ENCODE data around the gene CCDC112. TPM values are rescaled to one million over a fixed set of nuclear protein-coding genes. Genes with fewer than 3 reads are reported as not detected.
A peak's percentile ranks its signal among the peaks of the same experiment; 100 is the strongest.
"Not testable (repeated sequence)": the region's sequence is repeated elsewhere in the genome, so short reads cannot be mapped to it uniquely, and the experiment has no call there.

The CCDC112 gene, protein sequence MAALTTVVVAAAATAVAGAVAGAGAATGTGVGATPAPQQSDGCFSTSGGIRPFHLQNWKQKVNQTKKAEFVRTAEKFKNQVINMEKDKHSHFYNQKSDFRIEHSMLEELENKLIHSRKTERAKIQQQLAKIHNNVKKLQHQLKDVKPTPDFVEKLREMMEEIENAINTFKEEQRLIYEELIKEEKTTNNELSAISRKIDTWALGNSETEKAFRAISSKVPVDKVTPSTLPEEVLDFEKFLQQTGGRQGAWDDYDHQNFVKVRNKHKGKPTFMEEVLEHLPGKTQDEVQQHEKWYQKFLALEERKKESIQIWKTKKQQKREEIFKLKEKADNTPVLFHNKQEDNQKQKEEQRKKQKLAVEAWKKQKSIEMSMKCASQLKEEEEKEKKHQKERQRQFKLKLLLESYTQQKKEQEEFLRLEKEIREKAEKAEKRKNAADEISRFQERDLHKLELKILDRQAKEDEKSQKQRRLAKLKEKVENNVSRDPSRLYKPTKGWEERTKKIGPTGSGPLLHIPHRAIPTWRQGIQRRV
- polyA plus RNA-seq (ENCODE audit: insufficient read length in 3 of 3), result 10 to 100 TPM; 19.4 to 22.1 (median 21.2) TPM

DNA sequence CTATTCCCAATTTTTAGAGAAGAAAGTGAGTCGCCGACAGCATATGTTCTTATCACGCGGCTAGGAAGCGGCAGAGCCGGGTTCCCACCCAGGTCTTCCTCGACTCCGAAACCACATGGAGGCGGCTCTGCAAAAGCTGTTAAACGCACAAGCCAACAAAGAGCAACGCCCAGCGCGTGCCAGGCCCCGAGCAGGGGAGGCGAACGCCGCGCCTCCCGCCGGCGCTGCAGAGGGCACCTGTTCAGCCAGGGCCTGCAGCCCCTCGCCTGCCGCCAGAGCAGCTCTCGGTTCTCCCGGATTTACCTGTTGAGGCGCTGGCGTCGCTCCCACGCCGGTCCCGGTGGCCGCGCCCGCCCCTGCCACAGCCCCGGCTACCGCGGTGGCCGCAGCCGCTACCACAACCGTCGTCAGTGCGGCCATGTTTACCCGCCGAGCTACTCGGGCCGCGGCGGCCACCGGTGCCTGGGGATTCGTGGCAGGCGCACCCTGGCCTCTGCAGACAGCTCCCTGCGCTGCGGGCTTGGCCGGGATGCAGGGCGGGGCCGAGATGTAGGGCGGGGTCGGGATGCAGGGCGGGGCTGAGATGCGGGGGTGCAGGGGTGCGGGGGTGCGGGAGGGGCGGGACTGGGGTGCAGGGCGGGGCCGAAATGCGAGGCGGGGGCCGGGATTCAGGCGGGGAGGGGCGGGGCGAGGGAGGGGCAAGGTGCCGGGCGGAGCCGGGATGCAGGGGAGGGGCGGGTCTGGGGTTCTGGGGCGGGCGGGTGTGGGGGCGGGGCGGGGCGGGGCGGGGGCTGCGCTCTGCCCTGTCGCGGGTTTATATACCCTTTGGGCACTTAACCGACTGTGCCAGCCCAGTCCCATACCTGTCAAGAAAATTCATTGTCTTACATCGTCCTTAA, at the start of gene CCDC112:
TSS of gene CCDC112 (minus strand) at position 531 of the 899 bp plus-strand sequence. CDS start at position 420, 111 bp downstream.
- DNase-seq (ENCODE audit: low read depth in 3 of 3, low spot score in 2 of 3), result peak in 1 of 3 donors; percentile 30

DNA sequence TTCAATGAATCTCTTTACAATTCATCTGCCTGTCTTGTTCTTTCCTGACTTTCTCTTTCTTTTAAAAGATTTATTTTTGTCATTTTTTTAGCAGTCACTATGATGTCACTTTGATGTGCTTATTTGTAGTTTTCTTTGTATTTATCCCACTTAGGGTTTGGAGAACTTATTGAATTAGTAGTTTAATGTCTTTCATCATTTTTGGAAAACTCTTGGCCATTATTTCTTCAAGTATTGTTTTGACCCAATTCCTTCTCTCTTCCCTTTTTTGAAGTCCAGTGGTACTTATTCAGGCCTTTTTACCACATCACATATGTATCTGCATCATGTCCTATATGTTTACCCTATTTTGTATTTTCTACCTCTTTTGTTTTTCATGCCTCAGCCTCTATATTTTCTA, 48.9 kb upstream of the CCDC112 start:
- DNase-seq (ENCODE audit: low read depth in 3 of 3, low spot score in 2 of 3), result no peak

DNA sequence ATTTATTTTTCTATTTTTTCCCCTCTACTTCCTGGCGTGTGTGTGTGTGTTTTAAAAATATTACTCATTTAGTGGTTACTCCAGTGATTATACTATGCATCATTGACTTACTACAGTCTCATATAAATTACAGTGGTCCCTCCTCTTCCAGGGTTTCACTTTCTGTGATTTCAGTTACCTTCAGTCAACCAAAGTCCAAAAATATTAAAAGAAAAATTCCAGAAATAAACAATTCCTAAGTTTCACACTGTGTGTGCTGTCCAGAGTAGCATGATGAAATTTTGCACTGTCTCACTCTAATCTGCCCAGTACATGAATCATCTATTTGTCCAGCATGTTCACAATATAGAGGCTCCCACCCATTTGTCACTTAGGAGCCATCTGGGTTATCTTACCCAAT, 47.4 kb upstream of the CCDC112 start:
- no peak for DNase-seq (ENCODE audit: low read depth in 3 of 3, low spot score in 2 of 3)

DNA sequence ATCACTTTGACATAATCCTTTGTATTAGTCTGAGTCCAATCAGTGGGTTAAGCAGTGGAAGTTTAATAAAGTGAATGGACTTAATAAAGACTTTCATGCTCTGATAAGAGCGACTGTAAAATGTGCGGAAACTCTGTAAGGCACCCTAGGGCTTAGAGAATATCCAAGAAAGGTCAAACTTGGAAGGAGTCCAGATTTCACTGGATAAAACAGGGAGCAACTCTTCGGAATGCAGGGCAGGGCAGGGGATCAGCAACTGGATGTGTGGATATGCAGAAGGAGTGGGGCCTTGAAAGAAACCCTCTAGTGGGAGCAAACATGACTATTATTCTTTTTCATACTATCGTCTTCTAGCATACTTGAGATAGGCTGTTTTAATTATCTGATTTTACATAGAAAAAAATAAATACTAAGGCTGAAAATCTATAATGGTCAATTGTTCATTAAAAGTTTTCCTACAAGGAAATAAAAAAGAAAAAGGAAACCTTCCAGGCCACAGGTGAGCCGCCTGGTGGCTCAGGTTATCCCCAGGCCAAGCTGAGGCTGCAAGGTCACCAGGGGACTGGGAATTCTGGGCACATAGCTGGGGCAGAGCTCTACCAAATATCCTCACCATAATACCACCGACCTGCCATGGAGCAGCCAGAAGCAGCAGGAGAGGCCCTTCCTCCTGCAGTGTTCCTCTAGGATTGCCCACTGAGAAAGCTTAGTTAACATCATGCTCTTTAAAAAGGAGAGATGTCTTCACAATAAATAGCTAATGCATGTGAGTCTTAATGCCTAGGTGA, 46.3 kb upstream of the CCDC112 start:
- DNase-seq (ENCODE audit: low read depth in 3 of 3, low spot score in 2 of 3), result no peak

DNA sequence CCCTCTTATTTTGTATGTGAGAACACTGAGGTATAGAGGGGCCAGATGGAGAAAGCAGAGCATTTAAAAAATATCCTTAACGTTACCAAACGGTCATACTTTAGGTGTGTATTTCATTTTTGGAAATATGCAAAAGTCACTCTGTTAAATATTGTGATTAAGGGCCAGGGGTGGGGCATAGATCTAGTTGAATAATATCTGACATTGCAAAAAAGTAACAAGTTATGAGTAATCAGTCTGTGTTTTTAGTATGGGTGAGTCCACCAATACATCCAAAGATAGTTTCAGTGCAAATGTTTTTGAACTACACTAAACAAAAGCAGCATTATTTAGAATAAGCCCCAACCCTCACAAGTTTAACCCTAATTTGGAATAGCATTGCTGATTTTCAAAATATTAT, 45.3 kb upstream of the CCDC112 start:
- no peak for DNase-seq (ENCODE audit: low read depth in 3 of 3, low spot score in 2 of 3)

DNA sequence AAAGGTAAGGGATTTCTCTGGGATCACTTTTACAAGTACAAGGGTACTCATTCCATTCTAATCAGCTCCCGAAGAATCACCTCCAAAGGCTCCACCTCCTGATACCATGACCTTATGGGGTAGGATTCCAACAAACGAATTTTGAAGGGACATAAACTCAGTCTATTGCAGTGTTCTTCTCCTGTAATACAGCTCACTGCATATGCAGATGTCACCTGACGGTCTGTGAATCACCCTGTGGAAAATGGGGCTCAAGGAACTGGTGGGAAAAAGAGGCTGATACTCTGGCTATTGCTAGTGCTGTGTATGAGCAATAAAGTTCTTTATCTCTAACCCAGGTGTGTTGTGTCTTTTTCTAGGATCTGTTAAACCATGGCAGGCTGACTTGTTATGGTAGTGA, 42.4 kb upstream of the CCDC112 start:
- no peak for DNase-seq (ENCODE audit: low read depth in 3 of 3, low spot score in 2 of 3)

DNA sequence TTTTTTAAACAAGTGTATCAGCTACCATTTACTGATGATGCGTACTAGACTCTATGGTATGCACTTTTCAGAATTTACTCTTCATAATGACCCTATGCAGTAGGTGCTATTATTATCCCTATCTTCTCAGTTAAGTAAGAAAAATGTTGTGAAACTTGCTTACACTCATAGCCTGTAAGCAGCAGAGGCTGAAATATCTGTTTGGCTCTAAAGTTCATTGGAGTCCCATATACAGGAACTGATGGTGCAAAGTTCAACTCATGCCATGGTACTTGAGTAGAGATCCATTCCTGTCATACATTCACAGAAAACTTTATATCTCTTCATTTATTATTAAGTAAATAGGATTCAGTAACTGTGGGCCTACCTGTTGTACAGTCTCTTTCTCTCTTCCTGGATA, 41.4 kb upstream of the CCDC112 start:
- DNase-seq (ENCODE audit: low read depth in 3 of 3, low spot score in 2 of 3), result no peak

DNA sequence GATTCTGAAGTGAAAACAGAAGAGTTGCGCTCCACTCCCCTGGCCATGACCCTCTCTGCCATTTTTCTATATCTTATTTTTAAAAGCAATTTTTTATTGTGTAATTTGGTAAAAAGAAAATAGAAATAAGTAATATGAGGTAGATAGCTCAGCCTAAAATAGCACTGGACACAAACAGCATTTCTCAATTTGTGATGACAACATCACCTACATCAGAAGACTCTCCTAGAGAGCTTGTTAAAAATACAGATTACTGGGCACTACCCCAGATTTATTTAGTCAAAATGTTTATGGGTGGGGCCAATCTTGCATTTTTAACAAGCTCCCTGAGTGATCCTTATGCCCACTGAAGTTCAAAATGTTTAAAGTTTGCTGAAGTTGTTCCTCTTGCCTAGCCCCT, 40.5 kb upstream of the CCDC112 start:
- no peak for DNase-seq (ENCODE audit: low read depth in 3 of 3, low spot score in 2 of 3)

DNA sequence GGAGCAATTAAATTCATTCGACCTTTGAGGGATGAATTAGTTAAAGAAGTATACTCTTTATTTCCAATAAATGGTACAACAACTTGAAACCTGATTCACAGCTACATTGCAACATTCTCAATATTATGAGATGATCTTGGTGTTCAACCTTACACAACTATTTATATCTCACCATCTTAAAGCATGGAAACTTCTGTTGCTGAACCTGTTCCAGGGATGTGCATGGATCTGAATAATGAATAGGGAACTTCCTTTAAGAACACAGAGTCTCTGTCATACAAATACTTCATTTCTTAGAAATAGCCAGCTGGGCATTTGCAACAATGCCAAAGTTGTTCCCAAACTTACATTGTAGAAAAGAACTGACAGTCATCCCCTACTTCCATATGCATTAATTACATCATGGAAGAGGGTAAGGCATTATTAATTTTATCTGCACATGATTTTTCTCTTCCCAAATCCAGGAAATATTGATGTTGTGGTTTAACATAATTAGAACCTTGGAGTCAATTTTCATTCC, 39.8 kb upstream of the CCDC112 start:
- DNase-seq (ENCODE audit: low read depth in 3 of 3, low spot score in 2 of 3), result no peak

DNA sequence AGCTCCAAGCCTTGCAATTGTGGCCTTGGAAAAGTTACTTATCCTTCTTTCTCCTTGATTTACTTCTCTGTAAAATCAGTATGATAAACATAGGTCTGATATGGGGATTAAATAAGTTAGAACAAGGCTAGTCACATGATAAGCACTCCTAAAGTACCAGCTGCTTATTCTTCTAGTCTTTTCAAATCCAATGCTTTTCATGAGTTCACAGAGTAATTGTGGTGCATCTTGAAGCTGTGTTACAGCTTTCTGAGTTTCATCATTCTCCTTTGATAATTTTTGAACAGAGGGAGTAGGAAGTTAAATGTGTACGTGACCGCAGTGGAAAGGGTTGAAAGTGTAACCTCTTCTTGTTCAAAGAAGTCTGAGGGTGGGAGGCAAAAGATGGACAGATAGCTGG, 38.8 kb upstream of the CCDC112 start:
- no peak for DNase-seq (ENCODE audit: low read depth in 3 of 3, low spot score in 2 of 3)

DNA sequence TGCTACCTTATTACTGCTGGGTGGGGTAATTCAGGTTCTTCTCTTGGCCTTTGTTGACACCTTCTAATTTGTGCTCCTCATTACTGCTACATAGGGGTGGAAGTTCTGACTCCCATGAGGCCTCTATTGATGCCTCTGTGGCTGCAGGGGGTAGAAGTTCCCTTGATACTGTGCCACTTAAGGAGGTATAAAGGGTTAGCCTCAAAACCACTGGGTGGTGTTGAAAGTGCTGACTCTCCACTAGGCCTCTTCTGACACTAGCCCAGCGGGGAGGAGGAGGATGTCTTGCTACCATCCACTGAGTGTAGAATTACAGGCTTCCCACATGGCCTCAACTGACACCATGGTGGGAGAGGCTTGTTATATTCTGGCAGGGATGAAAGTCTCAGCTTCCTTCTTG, 36.7 kb upstream of the CCDC112 start:
- no peak for DNase-seq (ENCODE audit: low read depth in 3 of 3, low spot score in 2 of 3)

DNA sequence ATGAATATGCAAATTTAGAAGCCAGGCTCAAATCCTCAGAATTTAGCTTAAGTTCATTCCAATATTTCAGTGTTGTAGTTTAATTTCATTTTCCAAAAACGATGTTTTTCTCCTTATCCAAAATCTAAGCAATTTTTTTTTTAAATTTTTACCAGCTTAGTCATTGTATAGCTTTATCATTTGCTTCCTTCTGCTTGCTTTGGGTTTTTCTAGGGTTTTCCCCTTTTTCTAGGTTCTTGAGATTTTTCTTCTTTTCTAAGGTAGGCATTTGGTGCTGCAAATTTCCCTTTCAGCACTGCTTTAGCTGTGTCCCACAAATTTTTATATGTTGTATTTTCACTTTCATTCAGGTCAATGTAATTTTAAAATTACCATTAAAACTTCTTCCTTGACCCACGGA, 34.4 kb upstream of the CCDC112 start:
- DNase-seq (ENCODE audit: low read depth in 3 of 3, low spot score in 2 of 3), result no peak

DNA sequence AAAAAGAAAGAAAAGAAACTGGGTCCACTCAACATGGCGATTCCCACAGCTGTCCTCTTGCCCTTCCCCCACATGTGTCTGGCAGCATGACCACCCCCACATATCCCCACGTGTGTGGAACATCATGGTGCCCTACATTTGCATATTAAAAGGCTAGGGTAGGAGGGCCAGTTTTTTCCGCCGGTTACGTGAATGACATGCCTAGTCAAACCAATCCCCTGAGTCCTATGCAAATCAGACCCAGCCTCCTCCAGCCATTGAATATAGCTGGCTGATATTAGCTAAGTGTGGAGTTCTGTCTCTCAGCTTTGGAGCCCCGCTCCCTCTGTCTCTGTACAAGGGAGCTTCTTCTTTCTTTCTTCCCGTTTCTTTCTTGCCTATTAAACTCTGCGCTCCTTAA, 33.0 kb upstream of the CCDC112 start:
- DNase-seq (ENCODE audit: low read depth in 3 of 3, low spot score in 2 of 3), result no peak

DNA sequence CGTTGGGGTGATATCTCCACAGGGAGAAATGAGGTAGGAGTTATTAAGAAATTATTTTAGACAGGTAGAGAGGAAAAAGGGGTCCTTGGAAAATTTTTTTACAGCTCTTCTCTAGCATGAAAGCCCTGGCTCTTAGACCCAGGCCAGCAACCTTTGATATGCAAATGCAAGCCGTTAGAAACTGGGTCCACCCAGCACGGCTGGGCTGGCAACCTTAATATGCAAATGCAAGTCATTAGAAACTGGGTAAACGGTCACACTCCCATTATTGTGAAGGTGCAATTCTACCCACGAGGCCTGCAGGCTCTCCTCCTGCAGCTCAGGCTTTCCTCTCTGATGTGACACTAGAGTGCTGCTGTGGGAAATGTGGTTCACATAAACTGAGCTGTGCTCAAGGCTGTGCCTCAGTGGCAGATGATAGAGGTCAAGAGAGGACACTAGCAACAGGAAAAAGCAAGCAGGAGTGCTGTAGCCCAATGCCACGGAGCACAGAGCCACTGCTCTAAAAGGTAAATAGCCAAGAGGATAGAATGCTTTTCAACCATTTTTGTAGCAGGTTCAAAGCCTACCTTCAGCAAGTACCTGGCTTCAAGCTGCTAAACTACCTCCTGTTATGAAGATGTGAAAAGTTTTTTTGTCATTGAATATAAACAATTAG, 32.3 kb upstream of the CCDC112 start:
- not testable (repeated sequence) for DNase-seq (ENCODE audit: low read depth in 3 of 3, low spot score in 2 of 3)

DNA sequence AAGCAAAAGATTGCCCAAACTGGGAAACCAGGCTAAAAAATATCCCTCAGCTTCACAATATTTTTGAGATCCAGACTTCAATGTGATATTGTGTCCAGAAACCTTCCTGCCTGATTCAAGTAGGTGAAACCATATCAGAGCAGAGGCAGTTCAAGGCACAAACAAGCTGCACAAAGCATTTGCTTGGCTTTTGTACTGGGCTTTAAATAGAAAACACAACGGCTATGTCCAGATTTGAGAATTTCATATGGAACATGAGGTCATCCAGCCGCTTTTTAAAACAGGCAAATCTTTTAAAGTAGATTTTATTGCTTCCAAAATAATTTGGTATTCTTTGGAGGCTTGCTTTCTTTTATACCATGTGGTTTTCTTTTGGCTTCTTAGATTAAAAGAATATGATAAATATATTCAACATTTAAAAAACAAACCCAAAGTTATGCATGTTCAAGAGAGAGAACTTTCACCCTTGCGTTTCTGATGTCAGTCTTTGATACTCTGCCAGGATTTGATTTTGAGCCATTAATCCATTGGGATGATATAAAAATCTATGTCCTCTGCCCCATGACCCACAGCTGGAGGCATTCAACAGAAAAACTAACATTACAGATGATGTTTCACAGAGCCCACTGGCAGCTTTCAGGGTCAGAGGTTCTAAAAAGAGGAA, 29.0 kb upstream of the CCDC112 start:
- DNase-seq (ENCODE audit: low read depth in 3 of 3, low spot score in 2 of 3), result peak in 2 of 3 donors; percentile 55 to 58

DNA sequence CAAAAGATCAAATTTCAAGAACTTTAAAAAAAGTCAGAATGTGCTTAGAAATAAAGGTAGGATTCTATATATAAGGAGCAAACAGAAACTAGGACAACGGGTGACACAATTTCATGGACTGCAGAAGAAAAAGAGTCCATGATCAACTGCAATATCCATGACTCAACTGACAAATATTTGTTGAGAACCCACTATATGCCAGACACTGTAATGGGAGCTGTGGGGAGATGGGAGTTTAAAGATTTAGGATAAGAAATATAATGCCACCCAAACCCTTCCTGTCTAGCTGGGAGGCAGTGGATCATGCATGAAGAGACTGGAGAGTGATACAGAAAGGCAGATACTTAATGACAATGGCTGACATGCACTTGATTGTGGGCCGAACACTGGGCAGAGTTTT, 27.6 kb upstream of the CCDC112 start:
- no peak for DNase-seq (ENCODE audit: low read depth in 3 of 3, low spot score in 2 of 3)

DNA sequence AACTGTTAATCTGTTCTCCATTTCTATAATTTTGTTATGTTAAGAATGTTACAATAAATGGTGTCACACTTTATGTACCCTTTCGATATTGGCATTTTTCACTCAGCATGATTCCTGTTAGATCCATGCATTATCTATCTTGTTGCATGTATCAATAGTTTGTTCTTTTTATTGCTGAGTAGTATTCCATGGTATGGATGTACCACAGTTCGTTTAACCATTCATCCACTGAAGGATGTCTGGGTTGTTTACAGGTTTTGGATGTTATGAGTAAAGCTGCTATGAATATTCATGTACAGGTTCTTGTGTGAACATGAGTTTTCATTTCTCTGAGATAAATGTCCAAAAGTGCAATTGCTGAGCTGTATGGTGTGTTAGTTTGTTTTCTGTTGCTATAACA, 26.3 kb upstream of the CCDC112 start:
- no peak for DNase-seq (ENCODE audit: low read depth in 3 of 3, low spot score in 2 of 3)

DNA sequence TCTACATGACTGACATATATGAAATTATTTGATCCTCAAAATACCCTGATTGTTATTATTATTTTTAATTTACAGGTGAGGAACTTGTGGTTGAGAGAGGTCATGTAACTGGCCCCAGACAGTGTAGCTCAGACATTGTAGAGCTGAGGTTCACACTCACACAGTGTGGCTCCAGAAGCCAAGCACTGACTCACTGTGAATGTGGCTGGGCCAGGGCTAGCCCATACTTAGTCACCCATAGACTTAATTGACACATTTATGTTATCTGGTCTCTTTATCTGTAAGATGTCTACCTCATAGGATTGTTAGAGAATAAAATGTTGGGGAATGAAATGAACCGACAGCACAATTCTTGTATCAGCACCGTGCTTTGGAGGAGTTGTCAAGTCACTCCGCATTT, 24.9 kb upstream of the CCDC112 start:
- no peak for DNase-seq (ENCODE audit: low read depth in 3 of 3, low spot score in 2 of 3)

DNA sequence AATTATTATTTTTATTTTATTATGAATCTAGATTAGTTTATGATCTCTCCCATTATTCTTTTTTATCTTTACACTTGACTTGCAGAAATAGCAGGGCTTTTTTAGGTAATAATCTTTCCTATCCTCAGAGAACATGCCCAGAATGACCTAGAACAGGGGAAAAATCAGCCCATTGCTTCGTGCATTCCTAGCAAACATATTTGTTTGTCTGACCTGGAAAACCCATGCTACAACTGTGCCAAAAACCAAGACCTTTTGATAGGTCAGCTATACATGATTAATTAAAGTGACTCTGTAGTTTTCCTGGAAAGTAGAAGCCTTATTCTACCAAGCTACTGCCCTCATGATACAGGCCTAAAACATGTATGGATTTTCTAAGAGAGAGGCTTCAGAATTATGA, 24.1 kb upstream of the CCDC112 start:
- DNase-seq (ENCODE audit: low read depth in 3 of 3, low spot score in 2 of 3), result no peak

Measured in right renal cortex interstitium (tissue), 3 donors.